GM12878 (cell line): ENCODE results near the gene NKAIN4. TPM values are rescaled to one million over a fixed set of nuclear protein-coding genes. Genes with fewer than 3 reads are reported as not detected.

Experiments
- ATAC-seq: fragments of 200-7000 bp; cut with Tn5 transposase; 3 replicates; pipeline ENCODE4 v1.9.1; 2020; ENCODE audit warnings: mild to moderate bottlenecking, moderate library complexity
- BruUV-seq: library from RNA; stranded (reverse); fragments of 400-500 nt; replicated peaks from 2 replicates; lab custom pipeline; 2021; lab: Mats Ljungman, UMichigan
- CTCF ChIA-PET: fragments of 300-600 bp; sonication (Branson Sonifier 250); formaldehyde crosslinking; extraction: SDS; loops from one replicate; lab custom pipeline; 2021; ENCODE audit warnings: inconsistent platforms; lab: Yijun Ruan, JAX
- POLR2A ChIA-PET: fragments of 350-600 bp; formaldehyde crosslinking; extraction: SDS; loops from one replicate; lab custom pipeline; 2021; ENCODE audit warnings: inconsistent platforms; lab: Charles Lee
- RAD21 ChIA-PET: fragments of 300-600 bp; sonication (Branson Sonifier 250); formaldehyde crosslinking; loops from one replicate; lab custom pipeline; 2023; ENCODE audit warnings: antibody characterized with exemption; ENCODE audit not compliant: unreplicated experiment; lab: Charles Lee
- SMC1A ChIA-PET: fragments of 300-600 bp; sonication (Branson Sonifier 250); formaldehyde crosslinking; loops from one replicate; lab custom pipeline; 2023; ENCODE audit not compliant: unreplicated experiment, uncharacterized antibody; lab: Charles Lee
- DNase-seq: peaks from one replicate; pipeline ENCODE4 v3.0.0-alpha.2; 2011; ENCODE audit warnings: low read depth, low spot score
- FAIRE-seq: peaks from 3 replicates; lab custom pipeline; 2011; peaks lifted over from hg19 to GRCh38; lab: Jason Lieb, UNC
- H2AFZ ChIP-seq: 2 replicates; pipeline ENCODE4 v1.6.0; 2011; ENCODE audit warnings: low read depth, low read length, control low read depth; ENCODE audit not compliant: control insufficient read depth
- H3K27ac ChIP-seq: 2 replicates; pipeline ENCODE4 v1.5.1; 2011; ENCODE audit warnings: control low read depth; ENCODE audit not compliant: control insufficient read depth, insufficient read depth
- H3K27me3 ChIP-seq, 2 experiments: replicated peaks in 1 of 2; 2 replicates each; pipeline versions ENCODE4 v1.6.0 to v1.6.1; 2011; ENCODE audit warnings: low read length in 1 of 2; ENCODE audit not compliant: control insufficient read depth in 2 of 2, insufficient read depth in 2 of 2
- H3K36me3 ChIP-seq, 2 experiments: 2 replicates each; pipeline ENCODE4 v1.5.1; 2011; ENCODE audit warnings: low read length in 1 of 2; ENCODE audit not compliant: control insufficient read depth in 2 of 2, insufficient read depth in 2 of 2
- H3K4me1 ChIP-seq: 2 replicates; pipeline ENCODE4 v1.6.1; 2011; ENCODE audit warnings: mild to moderate bottlenecking, low read length, moderate library complexity, mixed read lengths; ENCODE audit not compliant: control insufficient read depth, insufficient read depth
- H3K4me2 ChIP-seq: 2 replicates; pipeline ENCODE4 v1.6.0; 2011; ENCODE audit warnings: control low read depth; ENCODE audit not compliant: control insufficient read depth, insufficient read depth
- H3K4me3 ChIP-seq: fragments of 200-600 bp; sonication (generic); 2 replicates; pipeline ENCODE4 v1.5.1; 2016
- H3K79me2 ChIP-seq: 2 replicates; pipeline ENCODE4 v1.6.0; 2011; ENCODE audit warnings: low read length; ENCODE audit not compliant: control insufficient read depth, insufficient read depth
- H3K9ac ChIP-seq: 2 replicates; pipeline ENCODE4 v1.8.0; 2011; ENCODE audit warnings: low read length, control low read depth, mixed read lengths; ENCODE audit not compliant: control insufficient read depth, insufficient read depth
- H3K9me3 ChIP-seq: replicated peaks from 3 replicates; pipeline ENCODE4 v1.5.1; 2011; ENCODE audit warnings: mild to moderate bottlenecking, low read length; ENCODE audit not compliant: control insufficient read depth, insufficient read depth
- H4K20me1 ChIP-seq: 2 replicates; pipeline ENCODE4 v1.6.0; 2011; ENCODE audit not compliant: control insufficient read depth, insufficient read depth
- CBX3 ChIP-seq: fragments of 200-600 bp; sonication (generic); IDR thresholded peaks from 2 replicates; pipeline ENCODE4 v1.6.1; 2016; ENCODE audit warnings: low read depth, borderline replicate concordance
- CEBPB ChIP-seq, 2 experiments: fragments of 150-350 bp in 1 of 2; IDR thresholded peaks; 2 replicates each; pipeline ENCODE4 v1.6.1; 2012 to 2014; ENCODE audit warnings: low read depth in 2 of 2, low read length in 2 of 2, borderline replicate concordance in 1 of 2, inconsistent platforms in 1 of 2
- CHD2 ChIP-seq: IDR thresholded peaks from 2 replicates; pipeline ENCODE4 v1.6.1; 2011; ENCODE audit warnings: low read depth, low read length, improper control_type of control experiment, borderline replicate concordance
- IKZF1 ChIP-seq: fragments of 450-650 bp; conservative IDR thresholded peaks from 2 replicates; pipeline ENCODE4 v1.6.1; 2017; ENCODE audit warnings: antibody characterized with exemption, mild to moderate bottlenecking
- MTA2 ChIP-seq: fragments of 450-650 bp; IDR thresholded peaks from 2 replicates; pipeline ENCODE4 v1.6.1; 2016; ENCODE audit warnings: low read depth, mild to moderate bottlenecking, moderate library complexity
- RFX5 ChIP-seq: IDR thresholded peaks from 2 replicates; pipeline ENCODE4 v1.6.1; 2011; ENCODE audit warnings: low read depth, low read length, improper control_type of control experiment
- SMC3 ChIP-seq: IDR thresholded peaks from 2 replicates; pipeline ENCODE4 v1.6.1; 2011; ENCODE audit warnings: low read length, improper control_type of control experiment, borderline replicate concordance
- SPI1 ChIP-seq: IDR thresholded peaks from 2 replicates; pipeline ENCODE4 v1.6.1; 2011; ENCODE audit warnings: low read depth, mild to moderate bottlenecking, low read length, moderate library complexity, borderline replicate concordance; ENCODE audit not compliant: insufficient read depth
- WGBS: methylation state at CpG from one replicate; pipeline ENCODE4 v1.1.6; 2016; ENCODE audit warnings: low lambda C conversion rate; ENCODE audit not compliant: insufficient replicate concordance, insufficient coverage; ENCODE audit errors: missing lambda C conversion rate; 5-methylcytosine and 5-hydroxymethylcytosine counted together
- in situ Hi-C: fragments of 300-500 bp; cut with MboI; formaldehyde crosslinking; loops from 9 replicates; pipeline ENCODE4 v1.14.3; 2018; ENCODE audit warnings: mixed read lengths
- intact Hi-C: fragments of 100-400 bp; cut with micrococcal nuclease; formaldehyde crosslinking; loops from one replicate; pipeline ENCODE4 v1.14.2; 2022; ENCODE audit not compliant: unreplicated experiment
- polyA plus RNA-seq, 11 experiments: library from polyadenylated mRNA; depleted of rRNA in 4 of 11; unstranded in 6 of 11; stranded (reverse) in 5 of 11; fragments of >200 nt; fragmentation: Nextera tagmentation in 4 of 11; fragmentation: Illumina TruSeq in 1 of 11; extraction: Ambion mirVana in 4 of 11; extraction: Trizol in 1 of 11; gene quantifications; 1 replicate in 1 of 11; 2 replicates in 10 of 11; pipeline versions ENCODE4 v1.2.1 to v1.2.3, GENCODE V29; 2011 to 2016; ENCODE audit warnings: inconsistent platforms in 2 of 11, missing spikeins in 2 of 11, low read depth in 1 of 11
- total RNA-seq, 4 experiments: library from RNA; depleted of rRNA in 3 of 4; stranded (reverse); fragments of >200 nt in 3 of 4; fragmentation: Illumina TruSeq in 1 of 4; extraction: Trizol in 1 of 4; gene quantifications; 2 replicates each; pipeline versions ENCODE4 v1.2.1 to v1.2.3, GENCODE V29; 2013 to 2021
- TF ChIP-seq, protein P1 (sequence below): IDR thresholded peaks from 2 replicates; pipeline ENCODE4 v1.6.1; 2012; ENCODE audit warnings: low read length, inconsistent platforms
- TF ChIP-seq, protein P2 (sequence below): IDR thresholded peaks from 2 replicates; pipeline ENCODE4 v1.6.1; 2011; ENCODE audit warnings: borderline replicate concordance, low read depth, mild to moderate bottlenecking, moderate library complexity, mixed read lengths, low read length; ENCODE audit not compliant: insufficient read depth; ENCODE audit errors: extremely low read length

NKAIN4 gene
- total and polyA plus RNA-seq, 10 of the 15 experiments (the other 5 are each of a cell fraction or from before 2014, with no cell fraction given): 0.11 TPM; not detected in 9

DNA sequence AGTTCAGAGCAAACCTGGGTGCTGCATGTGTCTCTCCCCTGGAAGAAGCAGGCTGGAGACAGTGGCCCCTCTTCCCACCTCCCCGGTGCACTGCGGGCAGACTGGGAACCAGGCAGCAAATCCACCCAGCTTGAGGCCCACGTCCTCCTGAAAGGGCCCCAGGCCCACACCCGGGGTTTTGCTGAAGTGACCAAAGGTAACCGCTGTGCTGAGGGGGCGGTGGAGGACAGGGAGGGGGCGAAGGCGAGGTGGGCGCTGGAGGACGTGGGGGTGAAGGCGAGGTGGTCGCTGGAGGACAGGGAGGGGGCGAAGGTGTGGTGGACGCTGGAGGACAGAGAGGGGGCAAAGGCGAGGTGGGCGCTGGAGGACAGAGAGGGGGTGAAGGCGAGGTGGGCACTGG is 20.3 kb downstream of the NKAIN4 start:
- in situ Hi-C loops (no loop called here), intact Hi-C loops (no loop called here)
- Histone ChIP-seq H3K27ac (no peak overlapping the region), H3K9me3 (no peaks in the 10 kb centered on the region), H3K27me3 (peaks cover 2 to 3% of the 10 kb centered on the region in 2 experiments; a peak in 3 of 4 replicates), H3K36me3 (no peaks in the 10 kb centered on the region), H3K79me2 (no peaks in the 10 kb centered on the region), H2AFZ (no peak overlapping the region), H3K4me2 (no peak overlapping the region), H3K9ac (no peak overlapping the region), H3K4me3 (no peak overlapping the region), H3K4me1 (no peaks in the 10 kb centered on the region), H4K20me1 (no peaks in the 10 kb centered on the region)
- ATAC-seq: no peak
- WGBS: 56% methylated on average over 7 of the region's 17 CpGs
- no TSS peak for BruUV-seq
- TF ChIP-seq IKZF1 (no peak), MTA2 (no peak), SMC3 (no peak), RFX5 (no peak), SPI1 (no peak), CHD2 (no peak), CBX3 (no peak), CEBPB (IDR thresholded peaks at IDR 0.05; ENCODE audit: borderline replicate concordance in 1 of 2, low read depth in 2 of 2, low read length in 2 of 2) (no peak)
- TF ChIP-seq, protein P1, sequence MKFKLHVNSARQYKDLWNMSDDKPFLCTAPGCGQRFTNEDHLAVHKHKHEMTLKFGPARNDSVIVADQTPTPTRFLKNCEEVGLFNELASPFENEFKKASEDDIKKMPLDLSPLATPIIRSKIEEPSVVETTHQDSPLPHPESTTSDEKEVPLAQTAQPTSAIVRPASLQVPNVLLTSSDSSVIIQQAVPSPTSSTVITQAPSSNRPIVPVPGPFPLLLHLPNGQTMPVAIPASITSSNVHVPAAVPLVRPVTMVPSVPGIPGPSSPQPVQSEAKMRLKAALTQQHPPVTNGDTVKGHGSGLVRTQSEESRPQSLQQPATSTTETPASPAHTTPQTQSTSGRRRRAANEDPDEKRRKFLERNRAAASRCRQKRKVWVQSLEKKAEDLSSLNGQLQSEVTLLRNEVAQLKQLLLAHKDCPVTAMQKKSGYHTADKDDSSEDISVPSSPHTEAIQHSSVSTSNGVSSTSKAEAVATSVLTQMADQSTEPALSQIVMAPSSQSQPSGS: no peak
- TF ChIP-seq, protein P2, sequence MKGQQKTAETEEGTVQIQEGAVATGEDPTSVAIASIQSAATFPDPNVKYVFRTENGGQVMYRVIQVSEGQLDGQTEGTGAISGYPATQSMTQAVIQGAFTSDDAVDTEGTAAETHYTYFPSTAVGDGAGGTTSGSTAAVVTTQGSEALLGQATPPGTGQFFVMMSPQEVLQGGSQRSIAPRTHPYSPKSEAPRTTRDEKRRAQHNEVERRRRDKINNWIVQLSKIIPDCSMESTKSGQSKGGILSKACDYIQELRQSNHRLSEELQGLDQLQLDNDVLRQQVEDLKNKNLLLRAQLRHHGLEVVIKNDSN: no peak
- DNase-seq: no peak
- ChIA-PET POLR2A (no interaction called here), CTCF (interaction anchor here (1.0 kb wide), 1 partner anchor 77 kb away, joined by 3 read pairs; no protein-coding TSS in a partner anchor), SMC1A (interaction anchor here (1.3 kb wide), 1 partner anchor 10 kb away, joined by 3 read pairs; no protein-coding TSS in a partner anchor), RAD21 (no interaction called here)
- FAIRE-seq: no peak
